GM12892 (cell line): ENCODE measurements around the gene KCNAB1.

Experiments used
- POLR2A ChIP-seq: IDR thresholded peaks from 2 replicates; pipeline ENCODE4 v1.6.1; 2011; ENCODE audit warnings: low read depth, low read length, control low read depth
- POLR2AphosphoS5 ChIP-seq: IDR thresholded peaks from 2 replicates; pipeline ENCODE4 v1.6.1; 2011; ENCODE audit warnings: low read depth, low read length, control low read depth

DNA sequence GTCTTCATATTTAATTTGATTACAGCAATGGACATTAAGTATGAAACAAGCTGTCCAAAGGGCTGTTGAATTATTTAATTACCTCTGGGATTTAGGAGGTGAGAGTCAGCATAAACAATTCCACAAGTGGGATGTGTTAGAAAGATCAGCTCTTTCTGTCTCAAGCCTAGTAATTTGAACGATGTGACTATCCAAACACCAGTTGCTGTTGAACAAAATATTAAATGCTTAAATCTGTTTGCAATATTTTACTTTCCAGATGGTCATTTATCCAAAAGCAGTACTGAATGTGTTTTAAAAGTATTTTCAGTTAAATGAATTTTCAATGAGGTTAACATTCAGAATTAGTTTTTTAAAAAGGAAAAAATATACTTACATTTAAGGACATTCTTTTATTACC, 12.7 kb downstream of the KCNAB1 start:
- TF ChIP-seq POLR2A (no peak), POLR2AphosphoS5 (no peak)
